ENCODE results near the gene HMCN2.

DNA sequence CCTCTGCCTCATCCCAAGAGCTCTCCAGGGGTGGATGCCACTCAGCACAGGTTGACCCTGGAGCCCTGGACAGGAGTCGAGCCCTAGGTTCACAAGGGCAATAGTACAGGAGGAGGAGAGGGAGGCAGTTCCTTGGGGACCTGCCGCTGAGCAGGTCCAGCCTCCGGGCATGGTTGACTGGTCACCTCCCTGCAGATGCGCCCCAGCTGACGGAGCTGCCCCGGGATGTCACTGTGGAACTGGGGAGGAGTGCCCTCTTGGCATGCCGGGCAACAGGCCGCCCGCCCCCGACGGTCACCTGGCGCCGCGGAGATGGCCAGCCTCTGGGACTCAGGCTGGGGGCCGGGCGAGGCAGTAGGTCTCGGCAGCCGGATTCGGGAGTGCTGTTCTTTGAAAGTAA, 53.7 kb downstream of the HMCN2 start:
- TF ChIP-seq MXI1 (IDR thresholded peaks at IDR 0.05; ENCODE audit: low read depth, low read length) (no peak), CTCF (IDR thresholded peaks at IDR 0.05) (no peak), EZH2phosphoT487 (IDR thresholded peaks at IDR 0.05; ENCODE audit: borderline replicate concordance, low read depth) (no peak), JUND (IDR thresholded peaks at IDR 0.05) (no peak), PBX3 (IDR thresholded peaks at IDR 0.05) (no peak), CHD2 (IDR thresholded peaks at IDR 0.05; ENCODE audit: low read length, partially characterized antibody) (no peak), RXRA (IDR thresholded peaks at IDR 0.05; ENCODE audit: borderline replicate concordance, low read depth) (no peak)
- TF ChIP-seq, protein P1, sequence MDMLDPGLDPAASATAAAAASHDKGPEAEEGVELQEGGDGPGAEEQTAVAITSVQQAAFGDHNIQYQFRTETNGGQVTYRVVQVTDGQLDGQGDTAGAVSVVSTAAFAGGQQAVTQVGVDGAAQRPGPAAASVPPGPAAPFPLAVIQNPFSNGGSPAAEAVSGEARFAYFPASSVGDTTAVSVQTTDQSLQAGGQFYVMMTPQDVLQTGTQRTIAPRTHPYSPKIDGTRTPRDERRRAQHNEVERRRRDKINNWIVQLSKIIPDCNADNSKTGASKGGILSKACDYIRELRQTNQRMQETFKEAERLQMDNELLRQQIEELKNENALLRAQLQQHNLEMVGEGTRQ (IDR thresholded peaks at IDR 0.05; ENCODE audit: borderline replicate concordance, low read depth, low read length), result no peak
